ENCODE results near the gene NSUN6. TPM values are rescaled to one million over a fixed set of nuclear protein-coding genes. Genes with fewer than 3 reads are reported as not detected.

Gene NSUN6
- total RNA-seq, 4 donors from 2014 or later: 8.0 to 27.8 (median 11.4) TPM

DNA sequence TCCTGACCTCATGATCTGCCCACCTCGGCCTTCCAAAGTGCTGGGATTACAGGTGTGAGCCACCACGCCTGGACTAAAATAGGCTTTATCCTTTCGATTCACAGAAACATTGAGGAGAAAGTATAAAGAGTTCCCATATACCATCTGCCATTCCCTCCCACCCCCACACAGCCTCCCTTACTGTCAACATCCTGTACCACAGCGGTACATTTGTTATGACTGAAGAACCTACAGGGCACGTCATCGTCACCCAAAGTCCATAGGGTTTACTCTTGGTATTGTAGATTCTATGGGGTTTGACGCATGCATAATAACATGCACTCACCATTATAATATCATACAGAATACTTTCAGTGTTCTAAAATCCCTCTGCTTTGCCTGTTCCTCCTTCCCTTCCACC lies 35.8 kb upstream of the NSUN6 start:
- WGBS: 92% methylated on average over 7 of the region's 7 CpGs
- DNase-seq (ENCODE audit: low spot score in 2 of 2): no peak
- Histone ChIP-seq H3K4me1 (peaks cover 6% of the 10 kb centered on the region), H3K27ac (no peak overlapping the region), H3K9me3 (no peaks in the 10 kb centered on the region), H3K27me3 (no peaks in the 10 kb centered on the region), H3K4me3 (no peak overlapping the region), H3K36me3 (no peaks in the 10 kb centered on the region)
- no peak for TF ChIP-seq POLR2A (IDR thresholded peaks at IDR 0.05)
- TF ChIP-seq POLR2AphosphoS5 (IDR thresholded peaks at IDR 0.05): no peak
- no peak for TF ChIP-seq CTCF (IDR thresholded peaks at IDR 0.05)
- TF ChIP-seq EP300 (IDR thresholded peaks at IDR 0.05): no peak

GRCh38 chr10:18685555-18685954 lies 34.2 kb upstream of the NSUN6 start:
- no peak for DNase-seq (ENCODE audit: low spot score in 2 of 2)
- H3K36me3 ChIP-seq: no peaks in the 10 kb centered on the region
- no peaks in the 10 kb centered on the region for H3K27me3 ChIP-seq
- no peak overlapping the region for H3K27ac ChIP-seq
- H3K9me3 ChIP-seq: no peaks in the 10 kb centered on the region
- TF ChIP-seq POLR2AphosphoS5 (IDR thresholded peaks at IDR 0.05) (no peak), EP300 (IDR thresholded peaks at IDR 0.05) (no peak), POLR2A (IDR thresholded peaks at IDR 0.05) (no peak), CTCF (IDR thresholded peaks at IDR 0.05) (no peak)
- WGBS: 84% methylated on average over 7 of the region's 7 CpGs
- H3K4me1 ChIP-seq: peaks cover 9% of the 10 kb centered on the region
- H3K4me3 ChIP-seq: no peak overlapping the region

DNA sequence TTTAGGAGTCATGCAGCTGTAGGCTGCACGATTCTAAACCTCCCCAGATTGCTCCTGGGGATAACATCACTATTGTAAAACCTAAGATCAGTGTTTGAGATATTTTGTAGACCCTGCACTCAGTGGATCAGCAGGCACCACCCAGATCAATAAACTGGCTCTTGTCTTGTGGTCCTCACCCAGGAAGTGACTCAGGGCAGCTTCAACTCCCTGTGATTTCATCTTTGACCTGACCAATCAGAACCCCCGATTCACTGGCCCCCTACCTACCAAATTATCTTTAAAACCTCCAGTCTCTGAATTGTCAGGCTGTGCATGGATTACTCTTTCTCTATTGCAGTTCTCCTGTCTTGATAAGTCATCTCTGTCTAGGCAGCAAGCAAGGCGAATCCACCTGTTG lies 33.6 kb upstream of the NSUN6 start:
- no peak for TF ChIP-seq POLR2AphosphoS5 (IDR thresholded peaks at IDR 0.05)
- no peak for TF ChIP-seq CTCF (IDR thresholded peaks at IDR 0.05)
- TF ChIP-seq EP300 (IDR thresholded peaks at IDR 0.05): no peak
- no peak for TF ChIP-seq POLR2A (IDR thresholded peaks at IDR 0.05)
- Histone ChIP-seq H3K36me3 (no peaks in the 10 kb centered on the region), H3K4me3 (no peak overlapping the region), H3K27me3 (no peaks in the 10 kb centered on the region), H3K9me3 (no peaks in the 10 kb centered on the region), H3K4me1 (peaks cover 9% of the 10 kb centered on the region), H3K27ac (no peak overlapping the region)
- DNase-seq (ENCODE audit: low spot score in 2 of 2): no peak
- WGBS: 74% methylated on average over 3 of the region's 3 CpGs

DNA sequence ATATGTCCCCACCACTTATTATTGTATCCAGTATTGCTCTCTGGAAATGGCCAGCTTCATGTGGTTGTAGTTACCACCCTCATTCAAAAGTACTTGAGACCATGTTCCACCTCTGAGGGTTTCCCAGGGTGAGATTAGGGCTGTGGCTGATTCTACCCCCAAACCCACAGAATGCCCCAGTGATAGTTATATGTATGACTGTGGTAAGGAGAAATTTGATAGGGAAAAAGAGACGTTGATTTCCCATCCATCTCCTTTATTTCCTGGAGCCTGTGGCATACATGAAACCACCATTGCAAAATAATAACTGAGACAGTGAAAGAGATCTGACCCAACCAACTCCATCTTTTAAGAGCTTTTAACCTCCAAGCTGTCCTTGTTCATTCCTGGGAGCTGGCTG lies 33.0 kb upstream of the NSUN6 start:
- TF ChIP-seq POLR2AphosphoS5 (IDR thresholded peaks at IDR 0.05) (no peak), EP300 (IDR thresholded peaks at IDR 0.05) (no peak), CTCF (IDR thresholded peaks at IDR 0.05) (no peak), POLR2A (IDR thresholded peaks at IDR 0.05) (no peak)
- peaks cover 9% of the 10 kb centered on the region for H3K4me1 ChIP-seq
- WGBS: 80% methylated on average over 1 of the region's 1 CpG

GRCh38 chr10:18683427-18683826 lies 32.0 kb upstream of the NSUN6 start:
- DNase-seq (ENCODE audit: low spot score in 2 of 2): no peak
- WGBS: 26% methylated on average over 1 of the region's 1 CpG
- no peak for TF ChIP-seq POLR2A (IDR thresholded peaks at IDR 0.05)
- TF ChIP-seq CTCF (IDR thresholded peaks at IDR 0.05): no peak
- no peak for TF ChIP-seq POLR2AphosphoS5 (IDR thresholded peaks at IDR 0.05)
- no peak for TF ChIP-seq EP300 (IDR thresholded peaks at IDR 0.05)
- no peak overlapping the region for H3K4me3 ChIP-seq
- peaks cover 9% of the 10 kb centered on the region for H3K4me1 ChIP-seq
- H3K27ac ChIP-seq: no peak overlapping the region
- H3K36me3 ChIP-seq: no peaks in the 10 kb centered on the region
- H3K9me3 ChIP-seq: no peaks in the 10 kb centered on the region
- H3K27me3 ChIP-seq: no peaks in the 10 kb centered on the region

More for the DNA sequence above, 33.0 kb upstream of the NSUN6 start:
- Histone ChIP-seq H3K27me3 (no peaks in the 10 kb centered on the region), H3K9me3 (no peaks in the 10 kb centered on the region), H3K36me3 (no peaks in the 10 kb centered on the region), H3K4me3 (no peak overlapping the region), H3K27ac (no peak overlapping the region)
- DNase-seq (ENCODE audit: low spot score in 2 of 2): no peak
